GM19025 (cell line): ENCODE results near the gene HIGD2A.

ENCODE experiments used
- ATAC-seq: cut with Tn5 transposase; IDR thresholded peaks from one replicate; pipeline ENCODE4 v1.9.1; 2021; ENCODE audit warnings: mild to moderate bottlenecking, low read depth, moderate library complexity; ENCODE audit not compliant: unreplicated experiment

Gene HIGD2A

DNA sequence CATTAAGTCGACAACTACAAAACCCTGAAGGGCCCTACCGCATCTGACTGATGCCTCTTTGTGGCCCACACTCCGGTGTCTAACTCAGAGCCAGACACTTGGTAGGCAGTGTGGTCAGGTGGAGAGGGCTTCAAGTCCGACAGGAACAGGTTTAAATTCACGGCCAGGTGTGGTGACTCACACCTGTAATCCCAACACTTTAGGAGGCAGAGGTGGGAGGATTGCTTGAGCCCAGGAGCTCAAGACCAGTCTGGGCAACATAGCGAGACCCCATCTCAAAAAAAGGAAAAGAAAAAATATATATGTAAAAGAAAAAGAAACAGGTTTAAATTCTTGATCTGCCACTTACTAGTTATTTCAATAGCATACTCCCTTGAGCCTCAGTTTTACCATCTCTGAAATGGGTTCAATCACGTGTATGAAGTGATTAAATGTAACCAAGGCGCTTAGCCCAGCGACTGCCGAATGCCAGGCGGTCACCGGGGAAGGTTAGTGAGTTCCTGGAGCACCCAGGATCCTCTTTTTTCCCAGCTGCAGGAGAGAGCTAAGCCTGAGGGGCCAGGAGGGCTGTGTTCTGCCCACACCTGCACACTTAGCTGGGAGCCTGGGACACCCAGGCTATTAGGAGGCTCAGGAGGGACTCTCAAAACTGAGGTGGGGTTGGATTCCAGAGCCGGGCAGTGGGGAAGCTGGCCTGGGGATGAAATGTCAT, 26.8 kb downstream of the HIGD2A start:
- no peak for ATAC-seq

DNA sequence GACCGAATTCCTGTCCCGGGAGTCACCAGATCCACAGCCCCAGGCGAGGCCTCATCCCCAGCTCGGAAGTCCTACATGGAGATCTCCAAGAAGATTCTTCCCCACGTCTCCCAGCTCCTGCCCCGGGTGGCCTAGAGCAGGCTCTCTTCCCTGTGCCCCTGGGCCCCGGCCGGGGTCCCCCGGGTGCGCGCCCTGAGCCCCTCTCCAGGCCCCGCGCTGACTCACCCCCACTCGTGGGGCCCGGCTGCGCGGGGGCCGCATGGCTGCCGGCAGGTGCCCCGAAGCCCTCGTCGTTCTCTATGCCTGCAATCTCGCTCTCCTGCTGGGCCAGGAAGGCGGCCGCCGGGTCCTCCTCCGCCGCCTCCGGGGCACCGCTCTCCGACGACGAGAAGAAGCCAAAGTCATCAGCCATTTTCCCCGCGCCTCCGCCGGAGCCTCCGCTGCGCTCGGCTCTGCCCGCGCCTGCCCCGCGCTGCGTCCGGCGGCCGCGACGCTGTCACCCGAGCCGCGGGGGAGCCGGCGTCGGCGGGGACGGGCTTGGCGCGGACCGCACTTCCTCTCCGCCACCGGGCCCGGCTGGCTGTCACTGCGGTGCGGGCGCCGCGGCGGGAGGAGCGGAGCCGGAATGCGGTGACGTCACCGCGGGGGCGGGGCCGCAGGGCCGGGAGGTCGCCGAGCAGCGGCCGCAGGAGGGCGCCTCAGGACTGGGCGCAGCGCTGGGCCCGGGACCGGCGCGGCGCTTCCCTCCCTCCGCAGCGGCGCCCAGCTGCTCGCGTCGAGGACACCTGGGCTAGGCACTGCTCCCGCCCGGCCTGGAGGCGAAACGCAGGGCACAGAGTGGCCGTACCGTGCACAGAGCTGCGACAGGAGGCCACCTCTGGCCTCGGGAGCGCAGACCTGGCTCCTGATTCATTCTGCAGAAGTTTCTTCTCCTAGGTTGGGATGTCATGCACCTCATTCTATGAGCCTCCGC, 27.7 kb downstream of the HIGD2A start, which contains the start of gene CLTB:
Gene CLTB, minus strand, starts transcription at position 588 of the 973 bp plus-strand sequence. Its CDS starts 176 bp downstream, at position 412.
- ATAC-seq = peak; percentile 92

GRCh38 chr5:176416965-176417364, 28.4 kb downstream of the HIGD2A start:
- no peak for ATAC-seq

DNA sequence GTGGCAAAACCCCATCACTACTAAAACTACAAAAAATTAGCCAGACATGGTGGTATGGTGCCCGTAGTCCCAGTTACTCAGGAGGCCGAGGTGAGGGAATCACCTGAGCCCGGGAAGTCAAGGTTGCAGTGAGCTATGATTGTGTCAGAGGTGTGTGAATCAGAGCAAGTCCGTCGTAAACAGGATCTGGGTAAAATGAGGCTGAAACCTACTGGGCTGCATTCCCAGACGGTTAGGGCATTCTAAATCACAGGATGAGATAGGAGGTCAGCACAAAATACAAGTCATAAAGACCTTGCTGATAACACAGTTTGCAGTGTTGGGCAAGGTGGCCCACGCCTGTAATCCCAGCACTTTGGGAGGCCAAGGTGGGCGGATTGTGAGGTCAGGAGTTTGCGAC, 29.7 kb downstream of the HIGD2A start:
- ATAC-seq = no peak

DNA sequence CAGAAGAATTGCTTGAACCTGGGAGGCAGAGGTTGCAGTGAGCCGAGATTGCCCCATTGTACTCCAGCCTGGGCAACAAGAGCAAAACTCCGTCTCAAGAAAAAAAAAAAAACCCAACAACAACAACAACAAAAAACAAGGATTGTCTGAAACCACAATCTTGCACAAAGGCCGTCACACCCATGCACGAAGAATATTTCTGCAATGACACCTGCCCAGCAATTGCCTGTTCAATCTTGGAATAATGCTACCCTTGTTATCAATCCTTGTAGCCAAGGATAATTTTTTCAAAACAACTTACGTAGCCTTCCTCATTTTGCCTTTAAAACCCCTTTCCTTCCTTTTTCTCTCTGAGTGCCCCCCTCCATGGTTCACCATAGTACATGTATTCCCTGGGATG, 31.5 kb downstream of the HIGD2A start:
- ATAC-seq = no peak

DNA sequence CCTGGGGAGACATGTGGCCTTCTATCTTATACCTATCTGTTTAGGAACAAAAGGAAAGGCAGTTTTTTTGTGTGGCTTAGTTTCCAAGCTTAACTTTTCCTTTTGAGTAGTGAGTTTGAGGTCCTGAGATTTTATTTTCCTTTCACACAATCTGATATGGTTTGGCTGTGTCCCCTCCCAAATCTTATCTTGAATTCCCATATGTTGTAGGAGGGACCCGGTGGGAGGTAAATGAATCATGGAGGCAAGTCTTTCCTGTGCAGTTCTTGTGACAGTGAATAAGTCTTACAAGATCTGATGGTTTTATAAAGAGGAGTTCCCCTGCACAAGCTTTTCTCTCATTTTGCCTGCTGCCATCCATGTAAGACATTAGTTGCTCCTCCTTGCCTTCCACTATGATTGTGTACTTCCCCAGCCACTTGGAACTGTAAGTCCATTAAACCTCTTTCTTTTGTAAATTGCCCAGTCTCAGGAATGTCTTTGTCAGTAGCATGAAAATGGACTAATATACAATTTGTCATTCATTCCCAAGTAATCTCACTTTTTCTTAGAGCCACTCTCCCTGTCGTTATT, 32.5 kb downstream of the HIGD2A start:
- ATAC-seq = no peak

- ATAC-seq = no peak
Measured at GRCh38 chr5:176424181-176424580, 35.6 kb downstream of the HIGD2A start.

- ATAC-seq = no peak
Measured at GRCh38 chr5:176425138-176425537, 36.6 kb downstream of the HIGD2A start.

GRCh38 chr5:176425791-176426190, 37.2 kb downstream of the HIGD2A start:
- ATAC-seq = no peak

- no peak for ATAC-seq
Measured at GRCh38 chr5:176426876-176427275, 38.3 kb downstream of the HIGD2A start.

- ATAC-seq = no peak
Measured at GRCh38 chr5:176427971-176428370, 39.4 kb downstream of the HIGD2A start.

DNA sequence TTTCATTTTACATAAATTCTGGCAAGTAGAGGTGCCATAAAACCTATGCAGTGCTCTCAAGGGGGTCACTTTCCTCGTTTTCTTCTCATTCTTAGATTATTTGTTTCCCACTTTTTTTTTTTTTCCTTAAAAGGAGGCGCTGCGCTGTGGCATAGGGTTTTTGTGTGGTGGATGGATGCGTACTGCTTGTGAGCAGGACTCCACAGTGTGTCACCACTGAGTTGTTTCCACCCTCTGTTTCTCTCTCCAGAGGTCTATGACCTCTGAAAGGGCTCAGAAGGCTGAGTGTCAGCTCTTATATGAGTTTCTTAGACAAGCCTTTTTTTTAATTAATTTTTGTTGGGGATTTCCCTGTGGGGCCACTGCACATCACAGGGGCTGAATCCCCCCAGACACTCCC, 41.4 kb downstream of the HIGD2A start:
- ATAC-seq = no peak

DNA sequence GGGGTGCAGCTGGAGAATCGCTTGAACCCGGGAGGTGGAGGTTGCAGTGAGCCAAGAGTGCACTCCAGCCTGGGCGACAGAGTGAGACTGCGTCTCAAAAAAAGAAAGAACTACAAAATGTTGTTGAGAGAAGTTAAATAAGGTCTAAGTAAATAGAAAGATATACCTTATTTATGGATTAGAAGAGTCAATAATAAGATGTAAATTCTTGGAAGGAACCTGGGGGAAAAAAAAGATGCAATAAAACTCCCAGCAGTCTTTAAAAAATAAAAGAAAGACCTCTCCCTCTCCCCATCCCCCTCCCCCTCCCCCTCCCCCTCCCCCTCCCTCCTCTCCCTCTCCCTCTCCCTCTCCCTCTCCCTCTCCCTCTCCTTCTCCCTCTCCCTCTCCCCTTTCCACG, 44.2 kb downstream of the HIGD2A start:
- no peak for ATAC-seq

DNA sequence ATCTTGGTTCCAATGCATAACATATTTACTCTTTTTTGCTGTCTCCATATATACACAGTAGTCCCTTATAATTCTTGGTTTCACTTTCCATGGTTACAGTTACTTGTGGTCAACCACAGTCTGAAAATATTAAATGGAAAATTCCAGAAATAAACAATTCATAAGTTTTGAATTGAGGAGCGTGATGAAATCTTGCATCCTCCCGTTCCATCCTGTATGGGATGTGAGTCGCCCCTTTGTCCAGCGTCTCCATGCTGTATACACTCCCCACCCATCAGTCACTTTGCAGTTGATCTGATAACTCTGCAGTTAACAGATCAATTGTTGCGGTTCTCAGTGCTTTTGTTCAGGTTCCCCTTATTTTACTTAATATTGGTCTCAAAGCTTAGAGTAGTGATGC, 48.1 kb downstream of the HIGD2A start:
- no peak for ATAC-seq

GRCh38 chr5:176438959-176439757, 50.6 kb downstream of the HIGD2A start:
- ATAC-seq = no peak
